ENCODE measurements around the gene TCAIM. TPM values are rescaled to one million over a fixed set of nuclear protein-coding genes. Genes with fewer than 3 reads are reported as not detected.

The TCAIM gene
- total and polyA plus RNA-seq, 10 of the 15 experiments (the other 5 are each of a cell fraction or from before 2014, with no cell fraction given), result 14.5 to 22.9 (median 17.8) TPM

- TF ChIP-seq TCF3 (IDR thresholded peaks at IDR 0.05; ENCODE audit: borderline replicate concordance, insufficient read depth, low read depth, low read length) (0 out of 2 replicates have a peak, but pooled peaks have one; percentile 29), ATF7 (IDR thresholded peaks at IDR 0.05; ENCODE audit: low read depth) (peak; percentile 84), IKZF2 (IDR thresholded peaks at IDR 0.05) (peak; percentile 90 to 91), ZNF687 (IDR thresholded peaks at IDR 0.05) (peak; percentile 93), NRF1 (conservative IDR thresholded peaks at IDR 0.05; ENCODE audit: low read depth, low read length) (no peak), TAF1 (IDR thresholded peaks at IDR 0.05; ENCODE audit: borderline replicate concordance, low read depth, low read length) (0 out of 2 replicates have a peak, but pooled peaks have one; percentile 18), SPI1 (IDR thresholded peaks at IDR 0.05; ENCODE audit: borderline replicate concordance, insufficient read depth, low read depth, low read length) (peak; percentile 99), CTCF (IDR thresholded peaks at IDR 0.05 in 2 of 3, conservative IDR thresholded peaks at IDR 0.05 in 1 of 3; ENCODE audit: control insufficient read depth in 2 of 3, extremely low read depth in 1 of 3, insufficient read depth in 1 of 3, low read depth in 3 of 3, low read length in 3 of 3) (no peak), BCL11A (IDR thresholded peaks at IDR 0.05; ENCODE audit: low read depth, low read length) (peak; percentile 50; the same call in 1 of the 2 replicates), CHD2 (IDR thresholded peaks at IDR 0.05; ENCODE audit: borderline replicate concordance, low read depth, low read length) (peak; percentile 34; the same call in 1 of the 2 replicates), MYC (IDR thresholded peaks at IDR 0.05; ENCODE audit: insufficient read depth, insufficient read length, insufficient replicate concordance, low read length, severe bottlenecking) (no peak), TARDBP (IDR thresholded peaks at IDR 0.05; ENCODE audit: borderline replicate concordance) (no peak), PBX3 (IDR thresholded peaks at IDR 0.05; ENCODE audit: insufficient replicate concordance, low read depth, low read length) (peak; percentile 10), NR2C1 (IDR thresholded peaks at IDR 0.05) (no peak), SP1 (IDR thresholded peaks at IDR 0.05; ENCODE audit: low read depth, low read length) (peak; percentile 69), WRNIP1 (IDR thresholded peaks at IDR 0.05; ENCODE audit: borderline replicate concordance, low read depth, low read length) (no peak), POLR2AphosphoS5 (IDR thresholded peaks at IDR 0.05; ENCODE audit: low read length) (peak; percentile 69; the same call in 1 of the 2 replicates), MEF2B (IDR thresholded peaks at IDR 0.05; ENCODE audit: partially characterized antibody, poor library complexity, severe bottlenecking) (peak; percentile 56), NBN (IDR thresholded peaks at IDR 0.05) (peak; percentile 90), EP300 (IDR thresholded peaks at IDR 0.05; ENCODE audit: borderline replicate concordance in 1 of 2, control insufficient read depth in 1 of 2, low read depth in 2 of 2, low read length in 2 of 2) (peak; percentile 71 to 77; a peak in 3 of 4 replicates), YBX1 (IDR thresholded peaks at IDR 0.05) (no peak), NFXL1 (IDR thresholded peaks at IDR 0.05; ENCODE audit: borderline replicate concordance) (no peak), GABPA (IDR thresholded peaks at IDR 0.05; ENCODE audit: low read depth) (peak; percentile 32; the same call in 1 of the 2 replicates)
Observed at GRCh38 chr3:44439499-44440295, 101.1 kb downstream of the TCAIM start (continued).

Data from GM12878 (cell line).